Activated CD4-positive, alpha-beta T cell treated with anti-CD3 and anti-CD28 coated beads, Interleukin-2, Interleukin-4, amounts not matched to agents 100 ng/mL and 50 ng/mL, durations not matched to agents 16 hours and 8 hours (primary cell): ENCODE results near the gene SP6.

Experiments
- DNase-seq: peaks from one replicate; pipeline ENCODE4 v3.0.0-alpha.2; 2020; ENCODE audit warnings: low spot score

The SP6 gene

GRCh38 chr17:47850692-47851573, at the start of gene SP6:
Gene SP6, minus strand, starts transcription at chr17:47851163. Its CDS starts 2,734 bp downstream, at chr17:47848429.
- DNase-seq, result peak; percentile 42

GRCh38 chr17:47899643-47900042, 48.7 kb upstream of the SP6 start:
- no peak for DNase-seq

- no peak for DNase-seq
Observed at GRCh38 chr17:47898241-47898640, 47.3 kb upstream of the SP6 start.

GRCh38 chr17:47897561-47897960, 46.6 kb upstream of the SP6 start:
- no peak for DNase-seq

- DNase-seq, result no peak
Observed at GRCh38 chr17:47896672-47897490, 45.9 kb upstream of the SP6 start.

GRCh38 chr17:47895856-47896671, 45.1 kb upstream of the SP6 start, which contains the start of gene SP2:
Gene SP2, plus strand, starts transcription at chr17:47896236. Its CDS starts 51 bp downstream, at chr17:47896287.
- DNase-seq, result peak; percentile 100

- peak; percentile 9 for DNase-seq
Observed at GRCh38 chr17:47895347-47895855, 44.4 kb upstream of the SP6 start.

- DNase-seq, result no peak
Observed at GRCh38 chr17:47894498-47895346, 43.8 kb upstream of the SP6 start.

- DNase-seq, result no peak
Observed at GRCh38 chr17:47891545-47892088, 40.7 kb upstream of the SP6 start.

- peak; percentile 92 for DNase-seq
Observed at GRCh38 chr17:47889734-47890529, 39.0 kb upstream of the SP6 start.

- no peak for DNase-seq
Observed at GRCh38 chr17:47888293-47888692, 37.3 kb upstream of the SP6 start.

- no peak for DNase-seq
Observed at GRCh38 chr17:47884905-47885730, 34.2 kb upstream of the SP6 start.

GRCh38 chr17:47884427-47884740, 33.4 kb upstream of the SP6 start:
- no peak for DNase-seq

- no peak for DNase-seq
Observed at GRCh38 chr17:47883589-47884426, 32.8 kb upstream of the SP6 start.

GRCh38 chr17:47882695-47883588, 32.0 kb upstream of the SP6 start:
- DNase-seq, result no peak

- no peak for DNase-seq
Observed at GRCh38 chr17:47882247-47882646, 31.3 kb upstream of the SP6 start.
